ENCODE data around the gene ESPNL.

ESPNL gene

DNA sequence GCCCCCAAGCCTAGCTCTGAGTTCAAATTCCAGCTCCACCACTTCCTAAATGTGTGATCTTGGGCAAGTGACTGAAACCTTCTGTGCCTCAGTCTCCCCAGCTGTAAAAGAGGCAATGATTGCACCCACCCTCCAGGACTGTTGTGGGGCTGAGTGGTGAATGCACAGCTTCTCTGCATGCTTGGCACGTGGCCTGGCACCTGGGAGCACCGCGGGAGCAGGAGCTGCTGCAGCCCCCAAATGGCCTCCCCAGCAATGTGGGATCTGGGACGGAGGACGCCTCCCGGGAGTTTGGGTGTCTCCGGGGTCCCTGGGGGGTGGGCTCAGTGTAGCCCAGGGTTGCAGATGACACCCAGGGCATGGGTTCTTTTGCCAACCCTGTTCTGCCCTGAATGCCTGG lies 39.9 kb downstream of the ESPNL start:
- Histone ChIP-seq H3K9ac (ENCODE audit: low read length) (no peak overlapping the region), H3K4me2 (ENCODE audit: low read depth, low read length, poor library complexity, severe bottlenecking) (no peak overlapping the region), H3K4me3 (ENCODE audit: insufficient read depth, low read length, poor library complexity, severe bottlenecking) (no peak overlapping the region), H3K79me2 (ENCODE audit: insufficient read depth, low read length) (no peaks in the 10 kb centered on the region), H4K20me1 (ENCODE audit: low read depth, low read length) (no peaks in the 10 kb centered on the region), H3K9me3 (ENCODE audit: insufficient read depth, low read length) (no peaks in the 10 kb centered on the region), H3K27ac (ENCODE audit: low read depth, low read length) (no peak overlapping the region), H3K36me3 (ENCODE audit: low read length) (no peaks in the 10 kb centered on the region), H3K9me2 (replicated peaks; ENCODE audit: insufficient read depth, low read length) (no peaks in the 10 kb centered on the region), H3K27me3 (ENCODE audit: low read length) (no peaks in the 10 kb centered on the region), H2AFZ (ENCODE audit: low read depth, low read length, severe bottlenecking) (no peak overlapping the region), H3F3A (ENCODE audit: insufficient read depth) (no peaks in the 10 kb centered on the region)
- TF ChIP-seq, protein P1, sequence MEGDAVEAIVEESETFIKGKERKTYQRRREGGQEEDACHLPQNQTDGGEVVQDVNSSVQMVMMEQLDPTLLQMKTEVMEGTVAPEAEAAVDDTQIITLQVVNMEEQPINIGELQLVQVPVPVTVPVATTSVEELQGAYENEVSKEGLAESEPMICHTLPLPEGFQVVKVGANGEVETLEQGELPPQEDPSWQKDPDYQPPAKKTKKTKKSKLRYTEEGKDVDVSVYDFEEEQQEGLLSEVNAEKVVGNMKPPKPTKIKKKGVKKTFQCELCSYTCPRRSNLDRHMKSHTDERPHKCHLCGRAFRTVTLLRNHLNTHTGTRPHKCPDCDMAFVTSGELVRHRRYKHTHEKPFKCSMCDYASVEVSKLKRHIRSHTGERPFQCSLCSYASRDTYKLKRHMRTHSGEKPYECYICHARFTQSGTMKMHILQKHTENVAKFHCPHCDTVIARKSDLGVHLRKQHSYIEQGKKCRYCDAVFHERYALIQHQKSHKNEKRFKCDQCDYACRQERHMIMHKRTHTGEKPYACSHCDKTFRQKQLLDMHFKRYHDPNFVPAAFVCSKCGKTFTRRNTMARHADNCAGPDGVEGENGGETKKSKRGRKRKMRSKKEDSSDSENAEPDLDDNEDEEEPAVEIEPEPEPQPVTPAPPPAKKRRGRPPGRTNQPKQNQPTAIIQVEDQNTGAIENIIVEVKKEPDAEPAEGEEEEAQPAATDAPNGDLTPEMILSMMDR (IDR thresholded peaks at IDR 0.05; ENCODE audit: insufficient read depth, low read length, poor library complexity, severe bottlenecking), result no peak
- TF ChIP-seq EZH2phosphoT487 (conservative IDR thresholded peaks at IDR 0.05; ENCODE audit: low read length), result no peak

DNA sequence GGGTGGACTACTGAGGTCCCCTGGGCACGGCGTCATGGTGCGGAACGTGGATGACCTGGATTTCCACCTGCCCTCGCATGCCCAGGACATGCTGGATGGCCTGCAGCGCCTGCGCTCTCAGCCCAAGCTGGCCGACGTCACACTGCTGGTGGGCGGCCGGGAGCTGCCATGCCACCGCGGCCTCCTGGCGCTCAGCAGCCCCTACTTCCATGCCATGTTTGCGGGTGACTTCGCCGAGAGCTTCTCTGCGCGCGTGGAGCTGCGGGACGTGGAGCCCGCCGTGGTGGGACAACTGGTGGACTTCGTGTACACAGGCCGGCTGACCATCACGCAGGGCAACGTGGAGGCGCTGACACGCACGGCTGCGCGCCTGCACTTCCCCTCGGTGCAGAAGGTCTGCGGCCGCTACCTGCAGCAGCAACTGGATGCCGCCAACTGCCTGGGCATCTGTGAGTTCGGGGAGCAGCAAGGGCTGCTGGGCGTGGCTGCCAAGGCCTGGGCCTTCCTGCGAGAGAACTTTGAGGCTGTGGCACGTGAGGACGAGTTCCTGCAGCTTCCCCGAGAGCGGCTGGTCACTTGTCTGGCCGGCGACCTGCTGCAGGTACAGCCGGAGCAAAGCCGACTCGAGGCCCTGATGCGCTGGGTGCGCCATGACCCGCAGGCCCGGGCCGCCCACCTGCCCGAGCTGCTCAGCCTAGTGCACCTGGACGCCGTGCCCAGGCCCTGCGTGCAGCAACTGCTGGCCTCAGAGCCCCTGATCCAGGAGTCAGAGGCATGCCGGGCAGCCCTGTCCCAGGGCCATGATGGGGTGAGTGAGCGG lies 40.8 kb downstream of the ESPNL start:
- H2AFZ ChIP-seq (ENCODE audit: low read depth, low read length, severe bottlenecking), result no peak overlapping the region
- H3K9ac ChIP-seq (ENCODE audit: low read length), result no peak overlapping the region
- no peaks in the 10 kb centered on the region for H3K9me2 ChIP-seq (replicated peaks; ENCODE audit: insufficient read depth, low read length)
- H3K4me3 ChIP-seq (ENCODE audit: insufficient read depth, low read length, poor library complexity, severe bottlenecking), result no peak overlapping the region
- no peaks in the 10 kb centered on the region for H3K36me3 ChIP-seq (ENCODE audit: low read length)
- no peaks in the 10 kb centered on the region for H3K79me2 ChIP-seq (ENCODE audit: insufficient read depth, low read length)
- H3K9me3 ChIP-seq (ENCODE audit: insufficient read depth, low read length), result no peaks in the 10 kb centered on the region
- H3K27ac ChIP-seq (ENCODE audit: low read depth, low read length), result no peak overlapping the region
- TF ChIP-seq, protein P1 (IDR thresholded peaks at IDR 0.05; ENCODE audit: insufficient read depth, low read length, poor library complexity, severe bottlenecking), result no peak
- no peak for TF ChIP-seq EZH2phosphoT487 (conservative IDR thresholded peaks at IDR 0.05; ENCODE audit: low read length)
- no peaks in the 10 kb centered on the region for H3K27me3 ChIP-seq (ENCODE audit: low read length)
- H3F3A ChIP-seq (ENCODE audit: insufficient read depth), result no peaks in the 10 kb centered on the region
- H3K4me2 ChIP-seq (ENCODE audit: low read depth, low read length, poor library complexity, severe bottlenecking), result no peak overlapping the region
- no peaks in the 10 kb centered on the region for H4K20me1 ChIP-seq (ENCODE audit: low read depth, low read length)

DNA sequence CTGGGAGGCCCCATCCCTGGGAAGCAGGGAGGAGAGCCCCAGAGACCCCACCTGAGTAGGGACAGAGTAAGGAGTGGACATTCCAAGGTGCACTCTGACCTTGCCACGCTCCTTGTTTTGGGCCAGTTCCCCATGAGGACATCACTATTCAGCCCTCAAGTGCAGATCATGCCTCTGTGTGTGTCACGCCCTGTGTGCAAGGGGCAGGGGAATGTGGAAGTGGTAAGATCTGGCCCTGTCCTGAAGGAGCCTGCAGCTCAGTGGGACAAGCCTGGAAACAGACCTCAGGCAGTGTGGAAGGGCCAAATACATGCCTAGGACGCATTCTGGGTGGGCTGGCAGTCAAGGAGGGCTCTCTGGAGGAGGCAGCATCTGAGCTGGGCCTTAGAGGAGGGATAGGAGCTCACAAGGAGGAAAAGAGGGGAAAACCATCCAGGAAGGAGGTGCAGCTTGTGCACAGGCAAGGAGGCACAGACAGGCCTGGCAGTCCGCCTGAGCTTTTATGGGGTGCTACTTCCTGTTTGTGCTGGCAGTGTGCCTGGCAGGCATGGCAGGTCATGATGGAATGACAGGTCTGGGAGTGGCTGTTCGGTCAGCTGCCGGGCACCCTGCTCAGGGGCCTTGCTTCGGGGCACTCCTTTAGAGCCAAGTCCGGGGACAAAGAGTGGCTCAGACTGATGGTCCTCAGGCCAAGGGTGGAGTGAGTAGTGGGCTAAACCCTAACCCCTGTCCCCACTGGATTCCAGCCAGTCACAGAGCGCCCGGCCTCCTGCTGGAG lies 41.6 kb downstream of the ESPNL start:
- Histone ChIP-seq H3K4me3 (ENCODE audit: insufficient read depth, low read length, poor library complexity, severe bottlenecking) (no peak overlapping the region), H2AFZ (ENCODE audit: low read depth, low read length, severe bottlenecking) (no peak overlapping the region), H3K79me2 (ENCODE audit: insufficient read depth, low read length) (no peaks in the 10 kb centered on the region), H3F3A (ENCODE audit: insufficient read depth) (no peaks in the 10 kb centered on the region), H3K9ac (ENCODE audit: low read length) (no peak overlapping the region), H3K27ac (ENCODE audit: low read depth, low read length) (no peak overlapping the region), H3K9me2 (replicated peaks; ENCODE audit: insufficient read depth, low read length) (no peaks in the 10 kb centered on the region), H3K4me2 (ENCODE audit: low read depth, low read length, poor library complexity, severe bottlenecking) (no peak overlapping the region), H3K36me3 (ENCODE audit: low read length) (no peaks in the 10 kb centered on the region), H3K9me3 (ENCODE audit: insufficient read depth, low read length) (no peaks in the 10 kb centered on the region), H3K27me3 (ENCODE audit: low read length) (no peaks in the 10 kb centered on the region), H4K20me1 (ENCODE audit: low read depth, low read length) (no peaks in the 10 kb centered on the region)
- TF ChIP-seq, protein P1 (IDR thresholded peaks at IDR 0.05; ENCODE audit: insufficient read depth, low read length, poor library complexity, severe bottlenecking), result no peak
- no peak for TF ChIP-seq EZH2phosphoT487 (conservative IDR thresholded peaks at IDR 0.05; ENCODE audit: low read length)

Measured in SU-DHL-6 (cell line).